Liver (tissue), 9 donors: ENCODE measurements around the gene MRGPRF. TPM values are rescaled to one million over a fixed set of nuclear protein-coding genes. Genes with fewer than 3 reads are reported as not detected.

Source experiments
- DNase-seq: peaks from one replicate; pipeline ENCODE4 v3.0.0-alpha.2; 2017; ENCODE audit warnings: low spot score
- H3K27ac ChIP-seq, 2 donors: one replicate each; pipeline ENCODE4 v1.7.0; 2013; ENCODE audit warnings: inconsistent platforms in 2 of 2, low read length in 2 of 2, control low read depth in 1 of 2, low read depth in 1 of 2, mild to moderate bottlenecking in 1 of 2
- H3K27me3 ChIP-seq, 4 donors: one replicate each; pipeline versions ENCODE4 v1.6.1 to v1.7.0; 2013; ENCODE audit warnings: low read length in 3 of 4, inconsistent platforms in 1 of 4, mild to moderate bottlenecking in 1 of 4, moderate library complexity in 1 of 4; ENCODE audit not compliant: control insufficient read depth in 4 of 4, insufficient read depth in 4 of 4
- H3K36me3 ChIP-seq, 4 donors: one replicate each; pipeline versions ENCODE4 v1.6.1 to v1.7.0; 2013; ENCODE audit warnings: low read length in 3 of 4, mild to moderate bottlenecking in 3 of 4, low read depth in 1 of 4, moderate library complexity in 1 of 4; ENCODE audit not compliant: control insufficient read depth in 4 of 4, insufficient read depth in 3 of 4
- H3K4me1 ChIP-seq, 4 donors: one replicate each; pipeline versions ENCODE4 v1.6.1 to v1.7.0; 2013; ENCODE audit warnings: low read length in 3 of 4, mild to moderate bottlenecking in 3 of 4, moderate library complexity in 1 of 4; ENCODE audit not compliant: control insufficient read depth in 4 of 4, insufficient read depth in 4 of 4
- H3K4me3 ChIP-seq, 3 donors: one replicate each; pipeline versions ENCODE4 v1.6.1 to v1.7.0; 2013; ENCODE audit warnings: low read length in 3 of 3, control low read depth in 1 of 3, low read depth in 1 of 3, mild to moderate bottlenecking in 1 of 3
- H3K9ac ChIP-seq, 2 donors: one replicate each; pipeline ENCODE4 v1.7.0; 2013; ENCODE audit warnings: low read length in 2 of 2, mild to moderate bottlenecking in 2 of 2, moderate library complexity in 2 of 2, control low read depth in 1 of 2, low read depth in 1 of 2
- H3K9me3 ChIP-seq, 4 donors: one replicate each; pipeline versions ENCODE4 v1.6.1 to v1.7.0; 2013; ENCODE audit warnings: low read length in 3 of 4; ENCODE audit not compliant: control insufficient read depth in 4 of 4
- EGR1 ChIP-seq, 2 donors: IDR thresholded peaks; 2 replicates each; pipeline ENCODE4 v1.6.1; 2016 to 2018; ENCODE audit warnings: antibody characterized with exemption in 2 of 2, low read depth in 2 of 2
- FOXA1 ChIP-seq: IDR thresholded peaks from 2 replicates; pipeline ENCODE4 v1.6.1; 2016; ENCODE audit warnings: antibody characterized with exemption
- FOXA2 ChIP-seq: IDR thresholded peaks from 2 replicates; pipeline ENCODE4 v1.6.1; 2016; ENCODE audit warnings: antibody characterized with exemption
- GABPA ChIP-seq, 2 donors: IDR thresholded peaks in 1 of 2; conservative IDR thresholded peaks in 1 of 2; 2 replicates each; pipeline ENCODE4 v1.6.1; 2016; ENCODE audit warnings: antibody characterized with exemption in 2 of 2, mild to moderate bottlenecking in 1 of 2, moderate library complexity in 1 of 2
- HNF4A ChIP-seq, 2 donors: conservative IDR thresholded peaks; 2 replicates each; pipeline ENCODE4 v1.6.1; 2016; ENCODE audit warnings: antibody characterized with exemption in 2 of 2, mild to moderate bottlenecking in 2 of 2
- HNF4G ChIP-seq: IDR thresholded peaks from 2 replicates; pipeline ENCODE4 v1.6.1; 2016; ENCODE audit warnings: antibody characterized with exemption
- JUND ChIP-seq, 2 donors: IDR thresholded peaks; 2 replicates each; pipeline ENCODE4 v1.6.1; 2016; ENCODE audit warnings: antibody characterized with exemption in 2 of 2
- NR2F2 ChIP-seq: IDR thresholded peaks from 2 replicates; pipeline ENCODE4 v1.6.1; 2016; ENCODE audit warnings: antibody characterized with exemption
- RAD21 ChIP-seq, 2 donors: IDR thresholded peaks; 2 replicates each; pipeline ENCODE4 v1.6.1; 2016; ENCODE audit warnings: antibody characterized with exemption in 2 of 2, mild to moderate bottlenecking in 2 of 2
- RXRA ChIP-seq, 2 donors: IDR thresholded peaks; 2 replicates each; pipeline ENCODE4 v1.6.1; 2017 to 2018; ENCODE audit warnings: antibody characterized with exemption in 2 of 2, mild to moderate bottlenecking in 1 of 2
- SP1 ChIP-seq: IDR thresholded peaks from 2 replicates; pipeline ENCODE4 v1.6.1; 2018; ENCODE audit warnings: antibody characterized with exemption, mild to moderate bottlenecking
- YY1 ChIP-seq: IDR thresholded peaks from 2 replicates; pipeline ENCODE4 v1.6.1; 2016; ENCODE audit warnings: antibody characterized with exemption, mild to moderate bottlenecking
- ZBTB33 ChIP-seq: IDR thresholded peaks from 2 replicates; pipeline ENCODE4 v1.6.1; 2016; ENCODE audit warnings: antibody characterized with exemption
- WGBS: extraction: QIAGEN DNeasy Blood & Tissue Kit; methylation state at CpG from one replicate; pipeline ENCODE4 v1.1.7; 2013; 5-methylcytosine and 5-hydroxymethylcytosine counted together
- polyA plus RNA-seq, 2 donors: library from polyadenylated mRNA; stranded (reverse) in 1 of 2; unstranded in 1 of 2; fragments of 200-250 nt in 1 of 2; fragments of >200 nt in 1 of 2; fragmentation: Nextera tagmentation in 1 of 2; extraction: Ambion mirVana in 1 of 2; gene quantifications; one replicate each; pipeline versions ENCODE4 v1.2.1 to v1.2.3, GENCODE V29; 2013 to 2015
- total RNA-seq, 2 donors: library from RNA; depleted of rRNA; stranded (reverse); fragments of >200 nt; gene quantifications; one replicate each; pipeline ENCODE4 v1.2.3, GENCODE V29; 2014
- TF ChIP-seq, protein P1 (sequence below): IDR thresholded peaks from 2 replicates; pipeline ENCODE4 v1.6.1; 2016; ENCODE audit warnings: antibody characterized with exemption, mild to moderate bottlenecking
- TF ChIP-seq, protein P2 (sequence below): IDR thresholded peaks from 2 replicates; pipeline ENCODE4 v1.6.1; 2016; ENCODE audit warnings: antibody characterized with exemption
- TF ChIP-seq, protein P3 (sequence below): fragments of 150-350 bp; IDR thresholded peaks from 2 replicates; pipeline ENCODE4 v1.5.1; 2017; ENCODE audit warnings: improper control_type of control experiment, low read depth, low read length; ENCODE audit not compliant: missing input control
- TF ChIP-seq, protein P4 (sequence below): IDR thresholded peaks from 2 replicates; pipeline ENCODE4 v1.6.1; 2016; ENCODE audit warnings: antibody characterized with exemption
- donor health status: healthy.
- donor health status: healthy.
- donor health status: healthy.
- donor health status: healthy.
- donor health status: healthy.

MRGPRF gene
- total and polyA plus RNA-seq, 4 donors = 1.1 to 4.8 (median 2.5) TPM

GRCh38 chr11:68997995-68998348 lies 15.1 kb downstream of the MRGPRF start:
- Histone ChIP-seq H3K27ac (no peak overlapping the region), H3K36me3 (no peaks in the 10 kb centered on the region), H3K4me3 (no peak overlapping the region), H3K9ac (no peak overlapping the region), H3K27me3 (no peaks in the 10 kb centered on the region), H3K9me3 (no peaks in the 10 kb centered on the region), H3K4me1 (peaks cover 8 to 24% (median 13%) of the 10 kb centered on the region in 4 donors)
- DNase-seq = no peak
- TF ChIP-seq RAD21 (IDR thresholded peaks at IDR 0.05) (no peak), ZBTB33 (no peak), YY1 (no peak), NR2F2 (no peak), HNF4G (no peak)
- TF ChIP-seq, protein P1, sequence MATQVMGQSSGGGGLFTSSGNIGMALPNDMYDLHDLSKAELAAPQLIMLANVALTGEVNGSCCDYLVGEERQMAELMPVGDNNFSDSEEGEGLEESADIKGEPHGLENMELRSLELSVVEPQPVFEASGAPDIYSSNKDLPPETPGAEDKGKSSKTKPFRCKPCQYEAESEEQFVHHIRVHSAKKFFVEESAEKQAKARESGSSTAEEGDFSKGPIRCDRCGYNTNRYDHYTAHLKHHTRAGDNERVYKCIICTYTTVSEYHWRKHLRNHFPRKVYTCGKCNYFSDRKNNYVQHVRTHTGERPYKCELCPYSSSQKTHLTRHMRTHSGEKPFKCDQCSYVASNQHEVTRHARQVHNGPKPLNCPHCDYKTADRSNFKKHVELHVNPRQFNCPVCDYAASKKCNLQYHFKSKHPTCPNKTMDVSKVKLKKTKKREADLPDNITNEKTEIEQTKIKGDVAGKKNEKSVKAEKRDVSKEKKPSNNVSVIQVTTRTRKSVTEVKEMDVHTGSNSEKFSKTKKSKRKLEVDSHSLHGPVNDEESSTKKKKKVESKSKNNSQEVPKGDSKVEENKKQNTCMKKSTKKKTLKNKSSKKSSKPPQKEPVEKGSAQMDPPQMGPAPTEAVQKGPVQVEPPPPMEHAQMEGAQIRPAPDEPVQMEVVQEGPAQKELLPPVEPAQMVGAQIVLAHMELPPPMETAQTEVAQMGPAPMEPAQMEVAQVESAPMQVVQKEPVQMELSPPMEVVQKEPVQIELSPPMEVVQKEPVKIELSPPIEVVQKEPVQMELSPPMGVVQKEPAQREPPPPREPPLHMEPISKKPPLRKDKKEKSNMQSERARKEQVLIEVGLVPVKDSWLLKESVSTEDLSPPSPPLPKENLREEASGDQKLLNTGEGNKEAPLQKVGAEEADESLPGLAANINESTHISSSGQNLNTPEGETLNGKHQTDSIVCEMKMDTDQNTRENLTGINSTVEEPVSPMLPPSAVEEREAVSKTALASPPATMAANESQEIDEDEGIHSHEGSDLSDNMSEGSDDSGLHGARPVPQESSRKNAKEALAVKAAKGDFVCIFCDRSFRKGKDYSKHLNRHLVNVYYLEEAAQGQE = no peak

DNA sequence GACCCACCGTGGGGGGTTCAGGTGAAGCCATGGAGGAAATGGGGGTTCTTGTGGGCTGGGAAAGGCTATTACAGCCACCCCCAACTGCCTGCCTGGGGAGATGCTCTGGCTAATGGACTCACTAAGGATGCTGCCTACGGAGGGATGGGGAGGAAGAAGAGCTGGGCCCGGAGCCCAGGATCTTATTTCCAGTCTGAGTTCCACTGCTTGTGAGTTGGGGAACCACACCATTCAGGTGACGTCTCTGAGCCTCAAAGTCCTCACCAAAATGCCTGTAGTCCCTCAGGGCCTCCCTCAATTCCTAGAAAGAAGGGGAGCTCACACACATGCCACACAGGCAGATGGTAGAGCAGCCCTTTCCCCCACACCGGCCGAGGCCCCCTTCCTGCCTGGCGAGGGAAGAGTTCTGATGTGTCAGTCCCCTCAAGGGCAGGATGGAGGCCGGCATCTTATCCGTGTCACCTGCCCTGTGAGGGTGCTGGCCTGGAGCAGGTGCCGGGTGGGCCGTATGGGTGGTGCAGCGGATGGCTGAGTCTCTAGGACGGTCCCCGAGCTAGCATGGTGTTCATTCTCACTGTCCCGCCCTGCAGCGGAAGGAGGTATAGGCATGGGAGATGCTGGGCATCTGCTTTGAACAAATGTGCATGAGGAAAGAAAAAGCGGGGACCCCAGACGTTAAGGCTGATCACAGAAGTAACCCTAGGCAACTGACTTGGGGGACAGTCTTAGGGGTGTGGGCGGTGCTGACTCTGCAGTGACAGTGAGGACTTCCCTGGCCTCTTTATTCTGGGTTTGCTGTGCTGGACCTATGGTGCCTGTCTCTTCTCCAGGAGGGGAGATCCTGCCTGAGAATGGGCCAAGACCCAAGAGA lies 15.7 kb downstream of the MRGPRF start:
- DNase-seq = no peak
- 90% methylated on average over 19 of the region's 19 CpGs for WGBS
- H3K27ac ChIP-seq = no peak overlapping the region

GRCh38 chr11:68996376-68997123 lies 16.5 kb downstream of the MRGPRF start:
- 96% methylated on average over 24 of the region's 24 CpGs for WGBS
- no peak overlapping the region for H3K9ac ChIP-seq
- no peak overlapping the region for H3K27ac ChIP-seq
- H3K4me1 ChIP-seq = peaks cover 8 to 24% (median 13%) of the 10 kb centered on the region in 4 donors
- DNase-seq = no peak
- no peaks in the 10 kb centered on the region for H3K9me3 ChIP-seq
- no peaks in the 10 kb centered on the region for H3K36me3 ChIP-seq
- no peak overlapping the region for H3K4me3 ChIP-seq
- no peaks in the 10 kb centered on the region for H3K27me3 ChIP-seq
- TF ChIP-seq SP1 (no peak), RXRA (IDR thresholded peaks at IDR 0.05) (no peak), ZBTB33 (no peak), GABPA (IDR thresholded peaks at IDR 0.05 in 1 of 2, conservative IDR thresholded peaks at IDR 0.05 in 1 of 2) (no peak), RAD21 (IDR thresholded peaks at IDR 0.05) (no peak), FOXA1 (no peak), FOXA2 (no peak)
- TF ChIP-seq, protein P2, sequence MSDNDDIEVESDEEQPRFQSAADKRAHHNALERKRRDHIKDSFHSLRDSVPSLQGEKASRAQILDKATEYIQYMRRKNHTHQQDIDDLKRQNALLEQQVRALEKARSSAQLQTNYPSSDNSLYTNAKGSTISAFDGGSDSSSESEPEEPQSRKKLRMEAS = no peak
- TF ChIP-seq, protein P3, sequence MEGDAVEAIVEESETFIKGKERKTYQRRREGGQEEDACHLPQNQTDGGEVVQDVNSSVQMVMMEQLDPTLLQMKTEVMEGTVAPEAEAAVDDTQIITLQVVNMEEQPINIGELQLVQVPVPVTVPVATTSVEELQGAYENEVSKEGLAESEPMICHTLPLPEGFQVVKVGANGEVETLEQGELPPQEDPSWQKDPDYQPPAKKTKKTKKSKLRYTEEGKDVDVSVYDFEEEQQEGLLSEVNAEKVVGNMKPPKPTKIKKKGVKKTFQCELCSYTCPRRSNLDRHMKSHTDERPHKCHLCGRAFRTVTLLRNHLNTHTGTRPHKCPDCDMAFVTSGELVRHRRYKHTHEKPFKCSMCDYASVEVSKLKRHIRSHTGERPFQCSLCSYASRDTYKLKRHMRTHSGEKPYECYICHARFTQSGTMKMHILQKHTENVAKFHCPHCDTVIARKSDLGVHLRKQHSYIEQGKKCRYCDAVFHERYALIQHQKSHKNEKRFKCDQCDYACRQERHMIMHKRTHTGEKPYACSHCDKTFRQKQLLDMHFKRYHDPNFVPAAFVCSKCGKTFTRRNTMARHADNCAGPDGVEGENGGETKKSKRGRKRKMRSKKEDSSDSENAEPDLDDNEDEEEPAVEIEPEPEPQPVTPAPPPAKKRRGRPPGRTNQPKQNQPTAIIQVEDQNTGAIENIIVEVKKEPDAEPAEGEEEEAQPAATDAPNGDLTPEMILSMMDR = no peak

More for the DNA sequence above, 15.7 kb downstream of the MRGPRF start:
- H3K4me1 ChIP-seq = peaks cover 8 to 24% (median 13%) of the 10 kb centered on the region in 4 donors
- no peak for TF ChIP-seq HNF4A (conservative IDR thresholded peaks at IDR 0.05)
- TF ChIP-seq JUND (IDR thresholded peaks at IDR 0.05) = no peak
- TF ChIP-seq, protein P2 = no peak
- TF ChIP-seq, protein P4, sequence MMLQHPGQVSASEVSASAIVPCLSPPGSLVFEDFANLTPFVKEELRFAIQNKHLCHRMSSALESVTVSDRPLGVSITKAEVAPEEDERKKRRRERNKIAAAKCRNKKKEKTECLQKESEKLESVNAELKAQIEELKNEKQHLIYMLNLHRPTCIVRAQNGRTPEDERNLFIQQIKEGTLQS = no peak
- no peak for TF ChIP-seq EGR1 (IDR thresholded peaks at IDR 0.05; ENCODE audit: low read depth in 2 of 2)
- no peaks in the 10 kb centered on the region for H3K9me3 ChIP-seq
- H3K36me3 ChIP-seq = no peaks in the 10 kb centered on the region
- no peaks in the 10 kb centered on the region for H3K27me3 ChIP-seq
- no peak overlapping the region for H3K9ac ChIP-seq
- no peak overlapping the region for H3K4me3 ChIP-seq
